Iris pigment epithelial cell (primary cell): ENCODE measurements around the gene NARF.

Experiments used
- DNase-seq: peaks from one replicate; pipeline ENCODE4 v3.0.0-alpha.2; 2011; ENCODE audit warnings: low read depth

The NARF gene

DNA sequence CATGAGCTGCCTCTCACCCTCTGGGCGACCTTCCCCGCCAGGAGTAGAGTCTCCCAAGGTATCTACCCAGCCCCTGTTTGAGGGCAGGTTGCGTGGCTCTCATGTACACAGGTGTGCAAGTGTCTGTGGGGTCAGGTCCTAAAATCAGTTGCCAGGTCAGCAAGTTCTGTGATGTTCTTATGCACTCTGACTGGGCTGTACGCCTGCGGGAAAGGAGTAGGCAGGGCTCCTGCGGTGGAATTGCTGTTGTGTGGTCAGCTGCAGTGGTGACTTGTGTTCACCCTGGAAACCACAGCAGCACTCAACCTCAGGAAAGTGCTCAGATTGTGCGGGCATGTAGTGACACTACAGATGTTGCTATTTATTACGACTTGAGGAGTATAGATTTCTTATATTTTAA, 19.4 kb downstream of the NARF start:
- DNase-seq, result no peak

- DNase-seq, result no peak
Observed at GRCh38 chr17:82479602-82480001, 21.1 kb downstream of the NARF start.

- no peak for DNase-seq
Observed at GRCh38 chr17:82480318-82480717, 21.8 kb downstream of the NARF start.

- DNase-seq, result no peak
Observed at GRCh38 chr17:82483204-82483660, 24.7 kb downstream of the NARF start.

- no peak for DNase-seq
Observed at GRCh38 chr17:82483836-82484235, 25.3 kb downstream of the NARF start.

GRCh38 chr17:82486231-82487094, 27.9 kb downstream of the NARF start:
- DNase-seq, result no peak

DNA sequence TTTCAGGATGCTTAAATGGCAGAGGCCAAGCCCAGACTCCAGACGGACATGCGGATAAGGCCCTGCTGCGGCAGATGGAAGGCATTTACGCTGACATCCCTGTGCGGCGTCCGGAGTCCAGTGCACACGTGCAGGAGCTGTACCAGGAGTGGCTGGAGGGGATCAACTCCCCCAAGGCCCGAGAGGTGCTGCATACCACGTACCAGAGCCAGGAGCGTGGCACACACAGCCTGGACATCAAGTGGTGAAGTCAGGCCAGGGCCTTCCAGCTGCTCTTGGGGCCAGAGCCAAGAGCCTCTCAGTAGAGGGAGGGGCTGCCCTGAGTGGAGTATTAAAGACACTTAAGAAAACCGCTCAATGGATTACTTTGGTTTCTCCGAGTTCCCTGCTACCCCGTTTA, 29.4 kb downstream of the NARF start:
- no peak for DNase-seq

- DNase-seq, result no peak
Observed at GRCh38 chr17:82489117-82489516, 30.6 kb downstream of the NARF start.

- no peak for DNase-seq
Observed at GRCh38 chr17:82489851-82490511, 31.4 kb downstream of the NARF start.

DNA sequence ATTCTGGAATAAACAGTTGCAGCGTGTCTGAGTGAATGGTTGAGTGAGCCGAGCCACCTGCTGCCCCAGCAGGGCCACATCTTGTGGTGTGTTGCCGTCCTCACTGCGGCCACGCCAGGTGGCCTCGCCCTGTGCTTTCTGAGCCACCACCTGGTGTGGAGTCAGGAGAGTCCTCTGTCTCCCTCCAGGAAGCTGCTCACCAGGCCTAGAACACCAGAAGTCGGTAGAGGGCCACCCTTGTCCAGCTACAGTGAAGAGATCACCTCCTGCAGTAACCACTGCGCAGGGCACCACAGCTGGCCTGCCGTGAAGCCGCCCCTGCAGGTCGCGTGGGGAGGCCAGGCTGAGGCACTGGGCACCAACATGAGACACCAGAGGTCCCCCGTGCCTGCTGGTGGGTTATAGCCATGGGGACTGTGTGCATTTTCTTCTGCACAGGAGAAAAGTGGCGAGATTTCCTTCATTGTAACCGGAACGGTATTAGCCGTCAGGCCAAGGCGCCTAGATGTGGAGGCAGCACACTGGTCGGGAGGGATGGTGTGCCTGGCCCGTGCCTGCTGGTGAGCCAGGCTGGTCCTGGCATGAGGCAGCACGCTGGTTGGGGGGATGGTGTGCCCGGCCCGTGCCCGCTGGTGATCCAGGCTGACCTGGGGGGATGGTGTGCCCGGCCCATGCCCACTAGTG, 32.1 kb downstream of the NARF start:
- DNase-seq, result no peak

GRCh38 chr17:82491196-82491530, 32.6 kb downstream of the NARF start:
- DNase-seq, result no peak

DNA sequence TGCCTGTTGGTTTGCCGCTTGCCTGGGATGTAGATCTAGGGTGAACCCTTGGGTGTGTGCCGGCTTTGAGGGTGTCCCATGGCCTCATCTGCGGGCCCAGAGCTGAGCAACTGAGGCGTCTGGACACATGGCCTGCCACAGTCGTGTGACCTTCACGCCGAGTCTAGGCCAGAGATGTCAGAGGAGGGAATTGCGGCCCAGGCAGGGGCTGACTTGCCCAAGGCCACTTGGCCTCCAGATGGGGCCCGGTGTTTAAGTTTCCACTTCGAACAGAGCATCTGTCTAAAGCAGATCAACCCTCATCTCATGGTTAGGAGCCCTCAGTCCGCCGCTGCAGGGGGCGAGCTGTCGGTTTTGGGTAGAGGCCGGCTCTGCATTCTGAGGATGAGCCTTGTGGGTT, 33.0 kb downstream of the NARF start:
- DNase-seq, result no peak

DNA sequence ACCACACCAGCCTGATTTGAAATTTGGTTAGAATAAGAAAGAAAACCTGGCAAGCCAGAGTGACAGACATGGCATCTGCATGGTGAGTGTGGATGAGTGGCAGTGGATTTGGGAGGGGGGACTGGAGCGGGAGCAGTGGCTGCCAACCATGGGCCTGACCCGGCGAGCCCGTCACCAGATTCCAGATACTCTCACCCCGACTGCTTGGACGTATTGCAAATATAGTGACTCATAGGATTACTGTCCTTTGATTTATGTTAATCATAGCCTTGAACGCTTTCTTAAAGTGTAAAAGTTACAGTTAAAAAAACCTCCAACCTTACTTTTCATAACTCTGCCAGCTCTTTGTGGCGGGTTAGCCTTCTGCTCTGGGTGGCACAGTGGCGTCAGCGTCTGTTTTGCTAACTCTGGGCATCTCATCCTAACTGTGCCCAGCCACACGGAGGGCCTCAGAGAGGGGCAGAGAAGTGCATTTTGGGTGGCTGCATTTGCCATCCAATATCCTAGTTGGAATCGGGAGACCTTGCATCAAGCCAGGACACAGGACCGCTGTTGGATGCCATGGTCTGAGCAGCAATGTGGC, 34.2 kb downstream of the NARF start:
- DNase-seq, result peak; percentile 72

- DNase-seq, result no peak
Observed at GRCh38 chr17:82493226-82493781, 34.8 kb downstream of the NARF start.

DNA sequence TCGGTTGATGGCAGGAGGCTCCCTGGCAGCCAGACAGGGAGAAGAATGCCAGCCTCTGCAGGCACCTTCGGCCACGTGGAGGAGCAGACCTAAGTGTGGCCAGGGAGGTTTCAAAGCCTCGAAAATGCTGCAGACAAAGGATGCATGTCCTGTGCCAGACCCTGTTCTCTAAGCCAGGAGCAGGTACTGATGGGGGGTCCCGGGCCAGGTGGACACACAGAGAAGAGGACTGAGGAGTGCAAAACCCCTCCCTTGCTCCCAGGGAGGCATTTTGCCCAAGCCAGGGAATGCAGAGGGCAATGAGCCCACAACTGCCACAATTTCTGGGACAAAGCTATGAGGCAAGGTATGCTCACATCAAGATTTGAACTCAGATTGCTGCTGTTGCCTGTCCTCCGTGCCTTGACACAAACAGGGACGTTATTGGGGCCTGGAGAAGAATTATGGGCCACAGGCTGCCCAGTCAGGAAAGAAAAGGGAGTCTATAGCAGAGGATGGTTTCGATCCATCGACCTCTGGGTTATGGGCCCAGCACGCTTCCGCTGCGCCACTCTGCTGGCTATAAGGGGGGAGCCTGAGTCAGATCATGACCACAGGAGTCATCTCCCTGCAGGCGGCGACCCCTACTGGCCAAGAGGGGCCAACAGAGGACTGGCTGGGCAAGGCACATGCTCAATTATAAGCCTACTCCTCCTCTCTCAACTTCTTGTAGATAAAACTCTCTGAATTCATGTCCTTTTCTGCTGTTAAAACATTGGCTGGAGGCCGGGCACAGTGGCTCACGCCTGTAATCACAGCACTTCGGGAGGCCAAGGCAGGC, 35.9 kb downstream of the NARF start:
- peak; percentile 91 for DNase-seq

DNA sequence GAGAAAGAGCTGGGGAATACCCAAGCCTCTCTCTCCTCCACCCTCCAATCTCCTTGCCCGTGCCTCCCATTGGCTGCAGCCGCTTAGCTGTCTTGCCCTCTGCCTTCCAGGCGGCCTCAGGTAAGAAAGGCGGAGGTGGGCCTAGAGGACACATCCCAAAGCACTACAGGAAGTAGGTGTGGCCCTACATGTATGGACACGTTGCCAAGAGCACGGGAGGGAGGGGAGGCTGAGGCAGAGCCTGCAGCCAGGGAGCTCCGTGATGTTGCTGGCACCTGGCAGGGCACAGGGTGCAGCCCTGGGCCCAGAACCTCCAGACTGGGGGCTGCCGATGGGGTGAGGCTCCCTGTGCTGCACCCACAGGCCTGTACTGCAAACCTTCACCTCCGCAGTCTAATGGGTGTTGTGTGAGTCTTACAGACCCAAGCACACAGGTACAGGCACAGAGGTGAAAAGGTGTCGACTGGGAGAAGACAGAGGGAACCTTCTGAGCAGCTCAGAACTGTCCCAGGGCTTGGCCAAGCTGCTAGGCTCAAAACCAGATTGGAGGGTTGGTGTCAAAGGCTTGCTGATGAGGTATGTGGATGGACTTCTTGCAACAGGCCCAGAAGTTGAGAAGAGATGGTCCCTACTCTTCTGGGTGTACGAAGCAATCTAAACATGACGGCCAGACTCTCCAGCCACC, 37.4 kb downstream of the NARF start:
- DNase-seq, result no peak

DNA sequence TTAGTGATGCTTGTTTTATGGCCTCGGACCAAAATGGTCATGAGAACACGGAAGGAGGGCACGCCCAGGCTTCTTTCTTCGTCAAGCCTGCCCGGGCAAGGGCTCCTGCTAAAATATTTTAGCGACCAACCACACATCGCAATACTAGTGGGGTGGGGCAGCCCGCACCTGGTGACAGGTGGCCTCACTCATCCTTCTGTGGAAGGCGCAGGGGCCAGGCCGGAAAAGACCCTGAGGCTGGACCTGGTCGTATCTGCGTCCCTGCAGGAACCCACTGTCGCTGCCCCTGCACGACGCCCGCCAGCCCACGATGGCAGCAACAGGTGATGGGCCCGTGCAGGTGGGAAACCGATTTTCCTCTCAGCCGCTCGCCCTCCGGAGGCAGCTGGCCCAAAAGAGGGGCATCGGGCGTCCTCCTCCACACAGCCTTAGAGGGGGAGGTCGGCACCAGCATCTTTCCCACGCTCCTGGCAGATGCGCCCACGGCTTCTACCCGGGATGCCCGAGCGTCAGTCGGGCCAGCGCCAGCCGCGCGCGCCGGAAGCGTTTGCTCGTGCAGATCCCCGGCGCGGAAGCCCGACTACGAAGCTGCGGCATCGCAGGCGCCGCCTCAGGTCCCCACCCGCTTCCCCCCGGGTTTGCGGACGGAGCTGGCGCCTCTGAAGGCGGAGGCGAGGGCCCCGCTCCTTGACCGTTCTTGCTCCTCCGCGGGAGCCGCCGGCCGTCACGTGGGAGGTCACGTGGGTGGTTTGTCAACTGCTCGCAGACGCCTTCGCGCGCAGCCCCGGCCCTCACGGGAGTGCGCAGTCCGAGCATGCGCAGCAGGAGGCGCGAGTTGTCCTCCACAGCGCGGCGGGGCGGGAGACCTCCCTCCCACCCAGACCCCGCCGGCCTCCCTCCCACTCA, 38.2 kb downstream of the NARF start:
- DNase-seq, result peak; percentile 93

DNA sequence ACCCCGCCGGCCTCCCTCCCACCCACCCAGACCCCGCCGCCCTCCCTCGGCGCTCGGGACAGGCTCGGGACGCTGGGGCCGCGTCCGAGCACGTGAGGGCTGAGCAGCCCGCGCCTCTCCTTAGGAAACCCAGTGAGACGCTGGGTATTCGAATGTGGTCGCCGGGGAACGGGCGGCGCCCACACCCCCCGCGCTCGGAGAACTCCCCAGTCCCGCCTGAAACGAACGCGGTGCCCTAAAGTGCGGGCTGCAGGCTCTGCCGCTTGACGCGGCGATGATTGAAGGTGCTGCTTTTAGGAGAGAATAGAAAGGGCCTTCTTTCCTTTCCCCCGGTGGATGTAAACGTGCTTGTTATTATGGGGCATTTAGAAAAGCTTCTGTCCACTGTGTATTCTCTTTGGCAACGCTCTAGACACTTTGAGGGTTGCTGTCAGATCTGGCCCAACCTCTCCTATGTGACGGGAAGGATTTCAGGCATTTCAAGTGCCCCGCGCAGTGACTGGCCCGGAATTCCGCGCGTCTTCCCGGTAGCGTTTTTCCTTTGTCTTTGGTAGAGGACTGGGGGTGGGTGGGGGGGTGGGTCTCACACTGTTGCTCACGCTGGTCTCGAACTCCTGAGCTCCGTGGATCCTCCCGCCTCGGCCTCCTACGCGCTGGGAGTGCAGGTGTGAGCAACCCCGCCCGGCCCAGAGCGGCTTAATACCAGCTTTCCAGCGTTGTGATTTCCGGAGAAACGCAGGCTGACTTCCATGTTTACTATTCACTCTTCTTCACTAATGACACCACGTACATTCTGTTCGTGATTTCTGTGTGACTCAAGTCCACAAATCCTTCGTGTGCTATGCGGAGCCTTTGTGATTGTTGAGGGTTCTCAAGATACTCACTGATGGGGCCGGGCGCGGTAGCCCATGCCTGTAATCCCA, 39.2 kb downstream of the NARF start:
- peak; percentile 92 for DNase-seq

DNA sequence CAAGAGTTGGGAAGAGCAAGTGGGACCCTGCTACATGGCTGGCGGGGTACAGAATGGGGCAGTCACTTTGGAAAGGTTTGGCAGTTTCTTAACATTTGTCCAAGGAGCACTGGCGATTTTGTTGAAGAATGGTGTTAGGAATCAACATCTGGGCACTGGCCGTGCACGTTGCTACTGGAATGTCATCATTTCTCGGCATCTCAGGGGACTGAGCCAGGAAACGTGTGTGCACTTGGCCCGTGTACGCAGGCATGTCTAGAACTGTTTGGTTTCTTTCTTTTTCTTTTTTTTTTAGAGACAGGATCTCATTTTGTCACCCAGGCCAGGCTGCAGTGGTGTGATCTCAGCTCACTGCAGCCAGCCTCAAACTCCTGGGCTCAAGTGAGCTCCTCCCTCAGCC, 43.7 kb downstream of the NARF start:
- no peak for DNase-seq
